ENCODE data around the gene SURF6.
"Not testable (repeated sequence)": the region's sequence is repeated elsewhere in the genome, so short reads cannot be mapped to it uniquely, and the experiment has no call there.

The SURF6 gene

DNA sequence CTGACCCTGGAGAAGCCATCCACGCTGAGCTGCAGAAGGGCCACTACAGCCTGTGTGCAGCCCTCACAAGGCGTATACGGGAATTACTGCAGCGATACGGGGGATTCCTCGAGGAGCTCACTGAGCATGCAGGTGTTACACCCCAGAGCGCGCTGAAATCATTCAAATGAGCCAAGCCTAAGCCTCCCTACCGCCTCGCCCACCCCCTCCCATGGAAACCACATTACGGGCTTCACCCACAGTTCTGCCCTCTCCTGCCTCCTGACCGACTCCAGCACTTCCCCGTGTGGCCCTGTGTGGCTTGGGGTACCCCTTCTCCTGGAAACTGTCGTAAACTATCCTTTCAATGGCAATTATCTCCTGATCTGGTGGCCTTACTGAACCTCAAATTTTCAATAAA, 13.3 kb downstream of the SURF6 start:
- no peak for FAIRE-seq

DNA sequence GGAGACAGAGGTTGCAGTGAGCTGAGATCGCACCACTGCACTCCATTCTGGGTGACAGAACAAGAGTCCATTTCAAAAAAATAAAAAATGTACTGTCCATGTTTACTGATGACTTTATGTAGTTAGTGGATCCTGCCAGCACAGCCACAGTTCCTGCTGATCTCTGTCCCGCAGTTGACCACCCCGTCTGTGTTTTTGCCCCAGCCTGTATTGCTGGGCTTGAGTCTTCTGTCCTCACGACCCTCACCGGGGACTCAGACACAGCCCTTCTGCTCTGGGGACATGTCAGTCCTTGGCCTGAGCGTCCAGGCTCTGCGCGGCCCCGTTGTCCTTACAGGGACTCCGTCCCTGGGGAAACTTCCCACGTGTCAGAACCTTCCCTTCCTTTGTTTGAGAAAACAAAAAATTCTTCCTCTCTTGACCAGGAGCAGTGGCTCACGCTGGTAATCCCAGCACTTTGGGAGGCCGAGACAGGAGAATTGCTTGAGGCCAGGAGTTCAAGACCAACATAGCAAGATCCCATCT, 14.5 kb downstream of the SURF6 start:
- no peak for FAIRE-seq

DNA sequence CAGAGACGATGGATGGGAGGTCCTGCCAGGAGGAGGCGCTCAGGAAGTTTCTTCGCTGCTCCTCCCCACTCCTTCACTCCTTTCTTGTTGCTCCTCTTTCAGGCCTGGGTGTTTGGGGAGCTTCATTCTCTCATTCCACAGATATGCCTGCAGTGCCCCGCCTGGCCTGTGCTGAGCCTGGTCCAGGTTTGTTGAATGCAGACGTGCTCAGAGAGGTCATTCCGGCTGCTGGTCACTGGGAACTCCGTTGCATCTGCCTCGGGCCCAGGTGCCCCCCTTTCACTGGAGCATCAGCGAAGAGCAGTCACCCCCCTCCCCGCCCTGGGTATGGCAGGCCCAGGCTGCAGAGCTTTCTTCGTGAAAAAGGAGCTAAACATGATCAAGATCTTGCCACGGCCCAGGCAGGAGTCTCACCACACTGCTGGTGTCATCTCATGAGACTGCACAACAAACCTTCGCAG, 15.5 kb downstream of the SURF6 start:
- no peak for FAIRE-seq

DNA sequence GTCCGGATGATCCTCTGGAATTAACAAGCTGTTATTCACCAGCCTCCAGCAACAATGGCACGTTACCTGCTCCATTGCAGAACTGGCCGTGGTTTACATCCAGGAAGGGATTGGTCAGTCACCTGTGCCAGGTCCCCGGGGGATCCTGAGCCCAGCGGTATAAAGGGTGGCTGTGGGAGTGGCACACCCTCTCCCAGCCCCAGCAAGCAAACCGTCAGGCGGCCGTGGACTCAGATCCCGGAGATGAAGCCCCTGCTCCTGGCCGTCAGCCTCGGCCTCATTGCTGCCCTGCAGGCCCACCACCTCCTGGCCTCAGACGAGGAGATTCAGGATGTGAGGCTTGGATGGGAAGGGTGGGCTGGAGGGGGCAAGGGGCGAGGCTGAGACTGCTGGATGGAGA, 18.4 kb downstream of the SURF6 start:
- not testable (repeated sequence) for FAIRE-seq

DNA sequence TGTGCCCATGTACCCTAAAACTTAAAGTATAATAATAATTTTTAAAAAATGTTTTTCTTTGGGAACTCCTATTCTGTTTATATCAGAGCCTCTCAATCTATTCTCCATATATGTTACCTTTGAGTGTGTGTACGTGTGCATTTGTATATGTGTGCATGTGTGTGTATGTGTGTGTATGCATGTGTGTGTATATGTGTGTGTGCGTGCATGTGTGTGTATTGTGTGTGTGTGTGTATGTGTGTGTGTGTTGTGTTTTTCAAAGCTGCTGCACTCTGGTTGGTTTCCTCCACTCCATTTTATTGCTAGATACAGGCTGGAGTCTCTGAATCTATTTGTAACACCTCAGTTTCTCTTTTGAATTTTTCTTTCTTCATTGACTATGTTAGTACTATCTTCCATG, 20.0 kb downstream of the SURF6 start:
- no peak for FAIRE-seq

DNA sequence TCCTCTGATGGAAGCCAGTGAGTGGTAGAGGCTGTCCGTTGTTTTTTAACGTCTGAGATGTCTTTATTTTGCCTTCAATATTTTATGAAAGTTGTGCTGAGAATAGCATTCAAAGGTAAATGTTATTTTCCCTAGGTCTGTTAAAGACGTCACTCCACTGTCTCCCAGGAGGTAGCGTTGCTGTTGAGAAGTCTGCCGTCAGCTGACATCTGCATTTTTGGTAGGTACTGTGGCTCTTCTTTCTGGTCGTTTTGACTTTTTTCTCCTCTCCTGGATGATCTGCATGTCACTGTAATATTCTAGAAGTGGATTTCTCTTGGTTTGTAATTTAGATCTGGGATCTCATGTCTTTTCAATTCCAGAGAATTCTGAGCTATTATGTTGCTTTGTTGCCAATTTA, 26.4 kb downstream of the SURF6 start:
- FAIRE-seq, result no peak

DNA sequence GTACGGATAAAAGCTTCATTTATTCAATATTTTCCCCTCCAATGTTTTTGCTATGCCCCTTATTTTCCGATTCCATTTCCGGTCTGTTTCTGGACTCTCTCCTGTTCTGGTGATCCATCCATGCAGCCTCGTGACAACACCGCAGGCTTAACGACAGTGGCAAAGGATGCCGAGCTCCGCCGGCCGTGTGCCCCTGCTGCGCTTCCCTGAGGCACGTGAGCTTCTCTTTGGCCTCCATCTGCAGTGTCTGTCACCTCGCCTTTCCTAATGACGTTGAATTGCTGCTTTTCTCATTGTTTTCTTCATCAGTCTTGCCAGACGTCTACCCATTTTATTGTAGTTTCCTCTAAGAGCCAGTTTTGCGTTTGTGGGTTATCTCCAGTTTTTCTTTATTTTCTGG, 28.7 kb downstream of the SURF6 start:
- no peak for FAIRE-seq

DNA sequence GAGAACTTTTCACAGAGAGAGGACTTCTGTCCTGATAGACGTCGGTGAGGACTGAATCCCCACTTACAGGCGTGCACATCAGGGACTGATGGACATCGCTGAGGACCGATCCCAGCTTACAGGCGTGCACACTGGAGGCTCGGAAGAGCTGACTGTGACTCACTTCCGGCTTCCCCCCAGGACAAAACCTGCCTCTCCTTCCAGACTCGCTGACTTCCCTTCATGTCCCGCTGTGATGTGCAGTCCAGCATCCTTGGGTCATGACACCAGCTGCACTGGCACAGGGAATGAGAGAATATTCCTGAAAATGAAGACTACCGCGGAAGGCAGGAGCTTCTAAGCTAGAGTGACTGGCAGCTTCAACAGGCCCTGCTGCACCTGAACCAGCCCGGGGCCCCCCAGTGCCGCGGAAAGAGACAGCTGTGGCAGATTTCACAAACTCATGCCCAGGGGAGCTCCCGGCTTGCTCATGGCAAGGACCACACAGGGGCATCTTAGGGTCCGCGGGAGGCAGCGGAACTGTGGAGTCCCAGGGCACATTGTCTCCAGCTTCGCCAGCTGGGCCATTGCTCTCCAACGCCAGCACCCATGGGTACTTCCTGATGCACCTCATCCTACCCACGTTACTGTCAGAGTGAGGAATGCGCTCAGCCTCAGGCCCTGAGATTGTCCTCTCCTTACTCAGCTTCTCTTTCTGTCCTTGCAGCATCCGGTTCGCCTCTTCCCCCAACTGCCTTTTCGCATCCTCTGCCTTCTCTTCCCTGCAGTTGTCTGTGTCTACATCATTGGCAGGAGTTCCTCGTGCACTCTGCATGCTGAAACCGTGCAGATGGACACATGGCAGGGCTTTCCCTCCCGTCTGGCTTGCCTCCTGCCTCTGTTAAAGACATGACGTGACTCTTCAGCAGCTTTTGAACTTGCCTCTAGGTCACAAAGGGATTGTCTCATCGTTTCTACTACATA, 29.5 kb downstream of the SURF6 start:
- no peak for FAIRE-seq

DNA sequence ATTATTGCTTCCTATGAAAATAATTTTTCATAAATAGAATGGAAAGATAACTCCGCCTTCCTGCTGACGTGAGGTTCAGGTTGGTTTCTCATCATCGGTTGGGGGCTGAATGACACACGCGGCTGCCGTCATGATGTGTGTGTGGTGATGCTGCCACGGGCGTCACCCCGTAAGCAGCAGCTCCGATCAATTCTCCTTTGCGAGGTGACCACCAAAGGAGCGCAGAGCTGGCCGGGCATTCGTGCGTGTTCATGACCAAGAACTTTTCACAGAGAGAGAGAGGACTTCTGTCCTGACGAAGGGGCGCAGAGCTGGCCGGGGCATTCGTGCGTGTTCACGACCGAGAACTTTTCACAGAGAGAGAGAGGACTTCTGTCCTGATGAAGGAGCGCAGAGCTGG, 30.3 kb downstream of the SURF6 start:
- no peak for FAIRE-seq

DNA sequence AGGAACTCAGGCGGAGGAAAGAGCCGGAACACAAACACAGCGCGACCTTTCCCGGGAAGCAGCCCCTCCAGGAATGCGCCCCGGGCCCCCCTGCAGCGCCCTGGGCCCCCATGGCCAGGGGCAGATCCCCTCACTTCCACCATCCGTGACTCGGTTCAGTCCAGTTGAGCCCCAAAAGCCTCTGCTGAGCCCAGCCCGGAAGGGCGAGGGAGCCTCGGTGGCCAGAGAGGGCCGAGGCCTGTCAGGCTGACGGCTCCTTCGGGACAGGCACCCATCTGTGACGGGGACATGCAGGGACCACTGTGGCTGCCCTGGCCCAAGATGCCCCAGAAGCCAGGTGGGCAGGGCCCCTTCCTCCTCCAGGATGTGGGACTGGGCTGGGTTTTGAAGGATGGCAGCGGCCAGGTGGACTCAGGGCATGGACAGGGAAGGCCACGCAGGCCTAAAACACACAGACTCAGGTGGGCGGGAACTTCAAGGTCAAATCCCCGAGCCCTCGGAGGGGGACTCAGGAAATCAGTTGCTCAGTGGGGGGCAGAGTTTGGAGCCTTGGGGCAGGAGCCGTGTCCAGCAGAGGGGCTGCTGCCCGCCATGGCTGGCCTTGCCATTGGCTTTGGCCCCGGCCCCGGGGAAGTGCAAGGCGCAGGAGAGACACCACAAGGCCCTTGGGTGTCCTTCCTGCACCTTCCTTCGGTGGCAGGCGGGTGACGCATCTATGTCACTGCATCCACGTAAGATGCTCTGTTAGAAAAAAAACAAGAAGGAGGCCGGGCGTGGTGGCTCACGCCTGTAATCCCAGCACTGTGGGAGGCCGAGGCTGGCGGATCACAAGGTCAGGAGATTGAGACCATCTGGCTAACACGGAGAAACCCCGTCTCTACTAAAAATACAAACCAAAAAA, 31.3 kb downstream of the SURF6 start:
- FAIRE-seq, result no peak

DNA sequence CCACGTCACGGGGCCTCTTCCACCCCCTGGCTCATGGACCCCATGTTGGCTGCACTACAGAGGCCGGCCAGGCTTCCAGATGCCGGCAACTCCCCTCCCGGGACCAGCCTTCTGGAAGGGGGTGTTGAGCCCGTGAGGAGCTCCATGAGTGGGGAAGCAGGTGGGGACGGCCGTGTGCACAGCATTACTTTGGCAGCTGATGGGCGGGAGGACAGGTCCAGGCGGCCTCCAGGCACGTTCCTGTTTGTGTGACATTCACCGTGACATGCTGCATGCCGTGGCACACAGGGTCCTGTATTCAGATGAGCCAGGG, 31.9 kb downstream of the SURF6 start:
- FAIRE-seq, result no peak

DNA sequence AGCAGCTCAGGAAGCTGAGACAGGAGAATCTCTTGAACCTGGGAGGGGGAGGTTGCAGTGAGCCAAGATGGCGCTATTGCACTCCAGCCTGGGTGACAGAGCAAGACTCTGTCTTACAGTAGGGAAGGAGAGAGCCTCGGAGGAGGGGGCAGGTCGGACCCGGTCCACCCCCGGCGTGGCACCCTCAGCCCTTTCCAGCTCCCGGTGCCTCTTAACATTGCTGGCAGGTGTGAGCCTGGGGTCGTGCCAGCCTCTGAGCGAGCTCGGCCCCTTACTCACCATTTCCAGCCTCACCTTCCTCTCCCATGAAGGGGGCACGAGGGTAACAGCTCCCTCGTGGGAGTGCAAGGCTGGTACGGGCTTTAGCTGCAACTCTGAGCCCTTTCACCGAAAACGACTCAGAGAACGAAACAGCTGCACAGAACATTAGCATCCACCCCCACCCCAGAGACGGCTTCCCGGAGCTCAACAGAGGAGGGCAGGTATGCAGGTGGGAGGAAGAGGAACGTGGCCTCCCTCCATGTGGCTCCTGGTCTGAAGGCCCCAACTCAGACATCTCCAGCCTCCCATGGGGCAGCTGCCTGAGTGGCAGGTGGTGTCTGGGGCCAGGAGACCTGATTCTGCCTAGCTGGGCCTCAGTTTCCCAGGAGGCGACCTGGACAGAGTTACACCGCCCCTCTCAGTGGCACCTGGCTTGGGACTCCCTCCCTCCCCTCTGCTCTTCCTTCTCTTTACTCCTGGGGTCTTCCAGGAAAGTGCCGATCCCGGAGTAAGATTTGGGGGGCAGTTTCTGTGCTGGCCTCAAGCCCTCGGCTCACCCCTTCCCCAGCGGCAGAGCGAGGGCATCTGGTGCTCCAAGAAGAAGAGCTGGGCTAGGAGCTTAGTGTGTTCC, 32.5 kb downstream of the SURF6 start:
- FAIRE-seq, result no peak

DNA sequence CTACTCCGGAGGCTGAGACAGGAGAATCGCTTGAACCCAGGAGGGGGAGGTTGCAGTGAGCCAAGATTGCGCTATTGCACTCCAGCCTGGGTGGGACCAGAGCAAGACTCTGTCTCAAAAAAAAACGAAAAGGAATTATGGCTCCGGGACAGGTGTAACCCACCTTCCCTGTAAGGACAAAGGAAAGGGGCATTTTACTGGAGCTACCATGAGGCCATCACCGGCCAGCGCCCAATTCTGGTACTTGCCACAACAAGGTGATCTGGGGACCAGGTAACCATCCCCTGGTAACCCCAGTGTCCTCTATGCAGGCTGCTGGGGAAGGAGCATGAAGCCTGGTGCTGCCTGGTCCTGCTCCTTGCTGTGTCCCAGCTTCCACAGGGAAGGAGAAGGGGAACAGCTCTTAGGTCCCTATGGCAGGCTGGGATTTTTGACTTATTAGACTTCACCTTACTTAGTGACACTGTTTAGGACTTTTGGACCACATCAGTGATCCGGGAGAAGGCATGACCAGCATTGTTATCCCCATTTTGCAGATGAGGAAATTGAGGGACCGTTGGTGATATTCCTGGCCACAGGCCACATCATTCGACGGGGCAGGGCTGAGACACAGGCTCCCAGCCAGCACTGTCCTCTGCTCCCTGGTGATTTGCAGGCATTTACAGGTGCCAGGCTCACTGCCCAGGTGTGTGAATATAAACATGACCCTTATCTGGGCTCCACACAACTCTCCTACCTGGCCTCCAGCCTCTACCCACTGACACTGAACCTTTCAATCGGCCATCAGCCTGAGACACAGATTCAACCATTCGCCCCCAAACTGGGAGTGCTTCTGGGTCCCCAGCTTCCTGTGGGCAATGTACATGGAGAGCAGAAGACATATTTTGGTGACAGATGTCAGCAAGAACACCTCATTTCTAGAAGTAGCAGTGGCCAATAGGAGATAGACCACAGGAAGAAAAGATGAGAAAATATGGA, 34.4 kb downstream of the SURF6 start:
- FAIRE-seq, result no peak

DNA sequence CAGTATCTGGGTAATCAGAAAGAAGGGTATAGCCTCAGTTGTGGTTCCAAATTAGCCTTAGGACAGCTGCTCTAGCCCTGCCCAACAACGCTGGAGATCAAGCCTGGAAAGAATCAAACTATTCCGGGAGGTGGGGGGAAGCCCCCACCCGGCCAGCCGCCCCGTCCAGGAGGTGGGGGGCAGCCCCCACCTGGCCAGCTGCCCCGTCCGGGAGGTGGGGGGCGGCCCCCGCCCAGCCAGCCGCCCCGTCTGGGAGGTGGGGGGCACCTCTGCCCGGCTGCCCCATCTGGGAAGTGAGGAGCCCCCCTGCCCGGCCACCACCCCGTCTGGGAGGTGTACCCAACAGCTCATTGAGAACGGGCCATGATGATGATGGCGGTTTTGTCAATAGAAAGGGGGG, 36.0 kb downstream of the SURF6 start:
- not testable (repeated sequence) for FAIRE-seq

DNA sequence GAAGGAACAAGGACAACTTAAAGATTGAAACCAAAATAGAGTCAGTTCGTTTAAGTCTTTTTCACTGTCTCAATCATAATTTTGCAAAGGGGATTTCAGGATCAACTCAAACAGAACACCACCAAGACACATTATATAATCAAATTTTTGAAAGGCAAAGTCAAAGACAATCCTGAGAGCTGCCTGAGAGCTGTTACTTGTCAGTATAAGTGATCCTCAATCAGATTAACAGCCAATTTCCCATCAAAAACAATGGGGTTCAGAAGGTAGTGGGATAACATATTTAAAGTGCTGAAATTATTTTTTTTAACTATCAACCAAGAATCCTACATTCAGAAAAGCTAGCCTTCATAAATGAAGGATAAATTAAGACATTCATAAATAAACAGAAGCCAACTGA, 41.7 kb downstream of the SURF6 start:
- FAIRE-seq, result no peak

DNA sequence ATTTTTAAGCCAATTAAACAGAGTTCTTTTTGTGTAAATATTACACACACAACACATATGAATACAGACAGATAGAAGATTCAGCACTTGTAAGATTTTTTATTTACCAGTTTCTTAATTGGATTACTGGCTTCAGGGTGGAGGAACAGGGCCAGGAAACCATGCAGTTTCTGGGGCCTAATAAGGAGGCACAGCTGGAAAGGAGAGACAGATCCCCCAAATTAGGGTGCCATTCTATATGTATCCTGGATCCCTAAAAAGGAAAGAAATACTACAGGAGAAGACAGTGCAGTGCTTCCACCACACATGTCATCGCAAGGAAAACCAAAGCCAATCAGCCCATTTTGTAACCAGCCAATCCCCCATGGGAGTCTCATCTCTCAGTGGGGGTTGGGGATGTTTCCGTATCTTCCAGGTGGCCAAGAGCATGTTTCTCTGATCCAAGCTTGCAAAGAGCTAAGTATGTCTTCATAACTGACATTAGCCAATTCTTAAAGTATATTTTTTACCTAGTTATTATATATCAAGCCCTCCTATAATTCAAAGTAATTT, 45.2 kb downstream of the SURF6 start:
- no peak for FAIRE-seq

DNA sequence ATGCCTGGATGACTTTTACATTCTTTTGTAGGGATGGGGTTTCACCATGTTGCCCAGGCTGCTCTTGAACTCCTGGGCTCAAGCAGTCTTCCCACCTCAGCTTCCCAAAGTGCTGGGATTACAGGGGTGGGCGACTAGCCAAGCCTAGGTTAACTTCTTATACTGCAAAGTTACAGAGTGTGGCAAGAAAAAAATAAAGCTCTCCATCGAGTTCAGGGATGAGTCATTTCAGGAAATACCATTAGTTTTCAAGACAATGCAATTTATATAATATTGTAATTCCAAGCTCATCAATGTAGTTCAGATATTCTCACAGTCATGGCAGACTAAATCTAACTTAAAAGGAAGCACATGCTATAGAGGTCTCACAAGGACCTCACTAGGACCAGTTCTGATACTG, 49.5 kb downstream of the SURF6 start:
- no peak for FAIRE-seq

DNA sequence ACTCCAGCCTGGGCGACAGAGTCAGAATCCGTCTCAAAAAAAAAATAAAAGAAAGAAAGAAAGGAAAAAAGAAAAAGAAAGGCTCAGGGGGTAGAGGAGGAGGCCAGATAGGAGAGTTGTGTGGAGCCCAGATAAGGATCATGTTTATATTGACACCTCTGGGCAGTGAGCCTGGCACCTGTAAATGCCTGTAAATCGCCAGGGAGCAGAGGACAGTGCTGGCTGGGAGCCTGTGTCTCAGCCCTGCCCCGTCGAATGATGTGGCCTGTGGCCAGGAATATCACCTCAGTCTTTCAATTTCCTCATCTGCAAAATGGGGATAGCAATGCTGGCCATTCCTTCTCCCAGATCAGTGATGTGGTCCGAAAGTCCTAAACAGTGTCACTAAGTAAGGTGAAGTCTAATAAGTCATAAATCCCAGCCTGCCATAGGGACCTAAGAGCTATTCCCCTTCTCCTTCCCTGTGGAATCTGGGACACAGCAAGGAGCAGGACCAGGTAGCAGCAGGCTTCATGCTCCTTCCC, 50.7 kb downstream of the SURF6 start:
- FAIRE-seq, result no peak

DNA sequence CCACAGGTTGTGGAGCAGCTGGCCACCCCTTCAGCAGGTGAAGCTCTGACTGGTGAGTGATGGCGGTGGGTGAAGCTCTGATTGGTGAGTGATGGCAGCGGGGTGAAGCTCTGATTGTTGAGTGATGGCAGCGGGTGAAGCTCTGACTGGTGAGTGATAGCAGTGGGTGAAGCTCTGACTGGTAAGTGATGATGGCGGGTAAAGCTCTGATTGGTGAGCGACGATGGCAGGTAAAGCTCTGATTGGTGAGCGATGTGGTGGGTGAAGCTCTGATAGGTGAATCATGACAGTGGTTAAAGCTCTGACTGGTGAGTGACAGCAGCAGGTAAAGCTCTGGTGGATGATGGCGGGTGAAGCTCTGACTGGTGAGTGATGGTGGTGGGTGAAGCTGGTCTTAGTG, 51.6 kb downstream of the SURF6 start:
- FAIRE-seq, result no peak

DNA sequence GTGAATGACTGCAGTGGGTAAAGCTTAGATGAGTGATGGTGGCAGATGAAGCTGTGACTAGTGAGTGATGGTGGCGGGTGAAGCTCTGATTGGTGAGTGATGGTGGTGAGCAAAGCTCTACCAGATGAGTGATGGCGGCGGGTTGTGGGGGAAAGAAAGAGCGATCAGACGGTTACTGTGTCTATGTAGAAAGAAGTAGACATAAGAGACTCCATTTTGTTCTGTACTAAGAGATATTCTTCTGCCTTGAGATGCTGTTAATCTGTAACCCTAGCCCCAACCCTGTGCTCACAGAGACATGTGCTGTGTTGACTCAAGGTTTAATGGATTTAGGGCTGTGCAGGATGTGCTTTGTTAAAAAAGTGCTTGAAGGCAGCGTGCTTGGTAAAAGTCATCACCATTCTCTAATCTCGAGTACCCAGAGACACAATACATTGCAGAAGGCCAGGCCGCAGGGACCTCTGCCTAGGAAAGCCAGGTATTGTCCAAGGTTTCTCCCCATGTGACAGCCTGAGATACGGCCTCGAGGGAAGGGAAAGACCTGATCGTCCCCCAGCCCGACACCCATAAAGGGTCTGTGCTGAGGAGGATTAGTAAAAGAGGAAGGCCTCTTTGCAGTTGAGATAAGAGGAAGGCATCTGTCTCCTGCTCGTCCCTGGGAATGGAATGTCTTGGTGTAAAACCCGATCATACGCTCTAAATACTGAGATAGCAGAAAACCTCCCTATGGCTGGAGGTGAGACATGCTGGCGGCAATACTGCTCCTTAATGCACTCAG, 52.5 kb downstream of the SURF6 start:
- not testable (repeated sequence) for FAIRE-seq
